GM10847 (cell line): ENCODE data around the gene RFC3.
A peak's percentile ranks its signal among the peaks of the same experiment; 100 is the strongest.

Experiments
- POLR2A ChIP-seq: IDR thresholded peaks from 2 replicates; pipeline ENCODE4 v1.6.1; 2011; ENCODE audit not compliant: insufficient read length; ENCODE audit errors: extremely low read depth

RFC3 gene

GRCh38 chr13:33817901-33818706 is at the start of gene RFC3:
Gene RFC3 (plus strand): TSS chr13:33818149. CDS start chr13:33818179, 30 bp downstream.
- TF ChIP-seq POLR2A, result peak; percentile 69

GRCh38 chr13:33771296-33771695 is 46.7 kb upstream of the RFC3 start:
- no peak for TF ChIP-seq POLR2A

- no peak for TF ChIP-seq POLR2A
Measured at GRCh38 chr13:33773790-33774462, 44.0 kb upstream of the RFC3 start.

GRCh38 chr13:33775339-33776108 is 42.4 kb upstream of the RFC3 start:
- no peak for TF ChIP-seq POLR2A

GRCh38 chr13:33776239-33776881 is 41.6 kb upstream of the RFC3 start:
- TF ChIP-seq POLR2A, result no peak

- TF ChIP-seq POLR2A, result no peak
Measured at GRCh38 chr13:33782631-33783030, 35.3 kb upstream of the RFC3 start.

GRCh38 chr13:33784738-33785137 is 33.2 kb upstream of the RFC3 start:
- TF ChIP-seq POLR2A, result no peak

- no peak for TF ChIP-seq POLR2A
Measured at GRCh38 chr13:33785384-33785783, 32.6 kb upstream of the RFC3 start.

GRCh38 chr13:33787051-33787591 is 30.8 kb upstream of the RFC3 start:
- no peak for TF ChIP-seq POLR2A

GRCh38 chr13:33789066-33789606 is 28.8 kb upstream of the RFC3 start:
- no peak for TF ChIP-seq POLR2A

GRCh38 chr13:33789739-33790138 is 28.2 kb upstream of the RFC3 start:
- no peak for TF ChIP-seq POLR2A

GRCh38 chr13:33793726-33794125 is 24.2 kb upstream of the RFC3 start:
- no peak for TF ChIP-seq POLR2A

GRCh38 chr13:33794576-33794975 is 23.4 kb upstream of the RFC3 start:
- TF ChIP-seq POLR2A, result no peak

- TF ChIP-seq POLR2A, result no peak
Measured at GRCh38 chr13:33796095-33796494, 21.9 kb upstream of the RFC3 start.

GRCh38 chr13:33797622-33798021 is 20.3 kb upstream of the RFC3 start:
- no peak for TF ChIP-seq POLR2A

- TF ChIP-seq POLR2A, result no peak
Measured at GRCh38 chr13:33798023-33798422, 19.9 kb upstream of the RFC3 start.
